Spinal cord (tissue), 10 donors: Measurements from ENCODE around the gene GNAS-AS1. TPM values are rescaled to one million over a fixed set of nuclear protein-coding genes. Genes with fewer than 3 reads are reported as not detected.
A peak's percentile ranks its signal among the peaks of the same experiment; 100 is the strongest.

ENCODE experiments used
- DNase-seq, 6 donors: peaks; one replicate each; pipeline versions ENCODE4 v3.0.0 to v3.0.0-alpha.2; 2013 to 2015; ENCODE audit warnings: low spot score in 6 of 6, low read depth in 4 of 6
- H3K27ac ChIP-seq: one replicate; pipeline ENCODE4 v1.5.1; 2013; ENCODE audit warnings: low read depth, low read length, control low read depth
- H3K27me3 ChIP-seq: one replicate; pipeline ENCODE4 v1.6.1; 2013; ENCODE audit warnings: low read length; ENCODE audit not compliant: control insufficient read depth, insufficient read depth
- H3K36me3 ChIP-seq: one replicate; pipeline ENCODE4 v1.6.1; 2013; ENCODE audit warnings: low read length; ENCODE audit not compliant: control insufficient read depth, insufficient read depth
- H3K4me1 ChIP-seq: one replicate; pipeline ENCODE4 v1.6.1; 2013; ENCODE audit warnings: low read length; ENCODE audit not compliant: control insufficient read depth, insufficient read depth
- H3K4me3 ChIP-seq: one replicate; pipeline ENCODE4 v1.5.1; 2013; ENCODE audit warnings: low read depth, low read length, control low read depth
- H3K9me3 ChIP-seq: one replicate; pipeline ENCODE4 v1.6.1; 2013; ENCODE audit warnings: low read length; ENCODE audit not compliant: control insufficient read depth, insufficient read depth
- WGBS: methylation state at CpG from one replicate; pipeline ENCODE4 v1.1.5; 2013; ENCODE audit warnings: missing lambda C conversion rate; ENCODE audit not compliant: insufficient coverage; 5-methylcytosine and 5-hydroxymethylcytosine counted together
- polyA plus RNA-seq, 2 donors: library from polyadenylated mRNA; unstranded; fragments of 120-200 nt; gene quantifications; one replicate each; pipeline ENCODE4 v1.2.1, GENCODE V29; 2013; ENCODE audit not compliant: insufficient read length in 2 of 2
- total RNA-seq, 2 donors: library from RNA; depleted of rRNA in 1 of 2; stranded (reverse); fragments of 120-200 nt in 1 of 2; fragments of >200 nt in 1 of 2; gene quantifications; one replicate each; pipeline versions ENCODE4 v1.2.3 to v1.2.4, GENCODE V29; 2013 to 2014
- donor health status: healthy.

Gene GNAS-AS1
- total and polyA plus RNA-seq, 4 donors: 0.30 to 1.2 (median 0.84) TPM

DNA sequence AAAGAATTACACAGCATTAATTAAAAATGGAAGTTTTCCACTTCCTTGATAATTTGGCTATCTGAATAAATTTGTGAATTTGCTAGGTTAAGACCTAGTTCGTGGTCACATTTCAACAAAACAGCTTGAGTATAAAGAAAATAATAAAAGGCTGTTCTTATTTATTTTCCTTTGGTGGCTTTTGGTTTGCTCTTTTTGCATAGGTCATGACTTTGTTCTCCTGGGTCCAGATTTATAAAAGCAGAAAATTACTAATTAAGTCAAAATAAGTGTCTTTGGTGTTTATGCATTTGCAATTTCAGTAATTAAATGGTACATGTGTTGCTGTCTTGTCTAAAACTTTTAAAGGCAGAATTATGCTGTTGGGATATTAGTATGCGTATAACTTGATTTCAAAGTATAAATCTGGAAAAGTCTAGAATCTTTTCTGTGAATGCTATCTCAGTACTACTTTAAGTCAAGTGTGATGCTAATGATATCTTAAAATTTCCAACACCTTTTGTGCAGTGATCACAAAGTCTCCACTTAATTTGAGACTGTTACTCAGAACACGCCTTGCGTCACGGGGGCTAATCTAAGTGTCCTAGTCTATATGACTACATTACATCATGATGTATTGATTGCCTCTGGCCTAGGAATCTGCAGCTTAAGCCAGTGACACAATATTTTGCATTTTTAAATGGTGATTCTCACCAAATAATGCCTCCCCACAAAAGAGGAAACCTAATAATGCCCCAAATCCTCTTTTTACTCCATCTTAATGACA lies 42.8 kb upstream of the GNAS-AS1 start:
- Histone ChIP-seq H3K27ac (peak overlapping the region; percentile 99), H3K4me3 (peak overlapping the region; percentile 78), H3K27me3 (no peaks in the 10 kb centered on the region), H3K9me3 (no peaks in the 10 kb centered on the region), H3K36me3 (no peaks in the 10 kb centered on the region), H3K4me1 (peaks cover 5% of the 10 kb centered on the region)
- DNase-seq: no peak
- WGBS: no CpG with 5 or more reads among the region's 5 CpGs

DNA sequence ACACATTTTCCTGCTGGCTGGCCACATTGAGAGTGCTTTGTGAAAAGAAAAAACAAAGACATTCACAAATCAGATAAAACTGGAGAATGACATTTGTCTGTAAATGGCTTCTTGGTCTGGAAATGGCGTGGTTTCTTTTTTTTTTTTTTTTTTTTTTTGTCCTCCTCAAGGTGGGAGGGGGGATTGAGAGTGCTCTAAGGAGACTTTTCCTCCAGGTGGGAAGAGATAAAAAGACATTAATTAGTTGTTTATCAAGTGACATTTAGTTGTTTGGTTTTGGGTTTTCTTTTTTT lies 42.2 kb upstream of the GNAS-AS1 start:
- peaks cover 9% of the 10 kb centered on the region for H3K4me1 ChIP-seq
- peak in 1 of 6 donors; percentile 68 for DNase-seq
- H3K4me3 ChIP-seq: peak overlapping the region; percentile 78
- H3K9me3 ChIP-seq: no peaks in the 10 kb centered on the region
- no peaks in the 10 kb centered on the region for H3K27me3 ChIP-seq
- no peaks in the 10 kb centered on the region for H3K36me3 ChIP-seq
- WGBS: no CpG with 5 or more reads among the region's 1 CpG
- peak overlapping the region; percentile 99 for H3K27ac ChIP-seq

DNA sequence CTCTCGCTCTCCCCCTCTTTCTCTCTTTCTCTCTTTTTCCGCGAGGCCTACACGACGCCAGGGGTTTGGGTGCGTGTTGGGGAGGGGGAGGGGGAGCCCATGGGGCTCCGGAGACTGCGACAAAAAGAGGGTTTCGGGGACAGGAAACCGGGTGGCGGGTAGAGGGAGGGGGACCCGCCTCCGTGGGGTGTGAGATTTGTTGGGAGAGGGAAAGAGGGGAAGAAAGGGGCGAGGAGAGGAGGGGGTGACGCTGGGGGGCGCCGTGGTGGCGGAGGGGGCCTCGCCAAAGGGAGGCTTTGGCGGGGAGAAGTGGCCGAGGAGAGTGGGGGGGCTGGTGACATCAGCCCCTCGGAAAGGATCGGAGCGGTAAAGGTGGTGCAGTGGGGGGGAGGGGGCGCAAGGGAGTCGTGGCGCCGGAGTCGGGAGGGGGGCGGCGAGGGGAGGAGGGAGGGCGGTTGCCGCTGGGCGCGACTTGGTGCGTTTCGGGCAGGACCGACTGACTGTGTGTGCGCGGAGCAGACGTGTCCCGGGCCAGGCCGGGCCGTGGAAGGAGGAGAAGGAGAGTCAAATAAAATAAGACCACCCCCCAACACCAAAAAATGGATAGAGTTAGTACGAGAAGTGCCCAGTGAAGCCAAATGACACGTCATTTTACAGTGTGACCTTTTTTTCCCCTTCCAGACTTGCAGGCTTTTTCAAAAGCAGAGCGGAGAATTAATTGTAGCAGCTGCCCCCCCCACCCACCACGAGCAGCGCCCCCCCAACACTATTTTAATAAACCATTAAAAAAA lies 41.6 kb upstream of the GNAS-AS1 start:
- H3K9me3 ChIP-seq: no peaks in the 10 kb centered on the region
- H3K4me3 ChIP-seq: peak overlapping the region; percentile 78
- H3K36me3 ChIP-seq: no peaks in the 10 kb centered on the region
- WGBS: under 1% methylated on average over 20 of the region's 49 CpGs
- peaks cover 9% of the 10 kb centered on the region for H3K4me1 ChIP-seq
- peak overlapping the region; percentile 99 for H3K27ac ChIP-seq
- peak in 4 of 6 donors; percentile 50 to 91 (median 70) for DNase-seq
- H3K27me3 ChIP-seq: no peaks in the 10 kb centered on the region

DNA sequence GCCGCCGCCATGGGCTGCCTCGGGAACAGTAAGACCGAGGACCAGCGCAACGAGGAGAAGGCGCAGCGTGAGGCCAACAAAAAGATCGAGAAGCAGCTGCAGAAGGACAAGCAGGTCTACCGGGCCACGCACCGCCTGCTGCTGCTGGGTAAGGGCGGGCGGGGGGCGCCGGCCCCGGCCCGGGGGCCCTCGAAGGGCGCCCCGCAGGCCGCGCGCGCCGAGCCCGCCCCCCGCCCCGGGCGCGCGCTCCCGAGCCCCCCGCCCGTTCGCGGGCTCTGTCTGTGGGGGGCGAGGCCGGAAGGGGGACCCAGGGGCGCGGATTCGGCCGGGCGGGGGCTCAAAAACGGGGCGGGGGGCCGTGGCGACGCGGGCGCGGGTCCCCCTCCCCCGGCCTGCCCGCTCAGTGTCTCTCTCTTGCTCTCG lies 41.0 kb upstream of the GNAS-AS1 start:
- H3K27ac ChIP-seq: peak overlapping the region; percentile 99
- H3K36me3 ChIP-seq: no peaks in the 10 kb centered on the region
- DNase-seq: peak in 1 of 6 donors; percentile 46
- no peaks in the 10 kb centered on the region for H3K9me3 ChIP-seq
- H3K27me3 ChIP-seq: no peaks in the 10 kb centered on the region
- peak overlapping the region; percentile 78 for H3K4me3 ChIP-seq
- peaks cover 9% of the 10 kb centered on the region for H3K4me1 ChIP-seq
- 0% methylated on average over 40 of the region's 55 CpGs for WGBS

DNA sequence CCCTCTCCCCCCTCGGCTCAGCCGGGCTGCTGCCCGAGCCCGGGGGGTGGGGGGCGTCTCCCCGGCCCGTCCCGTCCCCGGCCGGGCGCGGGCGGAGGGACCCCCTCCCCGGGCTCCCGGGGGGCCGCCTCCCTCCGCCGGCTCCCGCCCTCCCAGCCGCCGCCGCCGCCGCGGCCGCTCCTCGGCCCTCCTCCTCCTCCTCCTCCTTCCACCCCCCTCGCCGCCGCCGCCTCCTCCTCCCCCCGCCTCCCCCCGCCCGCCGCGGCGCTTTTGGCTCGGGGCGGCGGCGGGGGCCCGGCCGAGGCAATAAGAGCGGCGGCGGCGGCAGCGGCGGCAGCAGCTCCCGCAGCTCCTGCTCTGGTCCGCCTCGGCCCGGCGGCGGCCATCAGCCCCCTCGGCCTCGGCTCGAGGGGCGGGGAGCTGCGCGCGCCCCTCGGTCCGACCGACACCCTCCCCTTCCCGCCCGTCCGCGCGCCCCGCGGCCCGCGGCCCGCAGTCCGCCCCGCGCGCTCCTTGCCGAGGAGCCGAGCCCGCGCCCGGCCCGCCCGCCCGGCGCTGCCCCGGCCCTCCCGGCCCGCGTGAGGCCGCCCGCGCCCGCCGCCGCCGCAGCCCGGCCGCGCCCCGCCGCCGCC lies 40.5 kb upstream of the GNAS-AS1 start:
- DNase-seq: peak in 3 of 6 donors; percentile 57 to 92 (median 68)

DNA sequence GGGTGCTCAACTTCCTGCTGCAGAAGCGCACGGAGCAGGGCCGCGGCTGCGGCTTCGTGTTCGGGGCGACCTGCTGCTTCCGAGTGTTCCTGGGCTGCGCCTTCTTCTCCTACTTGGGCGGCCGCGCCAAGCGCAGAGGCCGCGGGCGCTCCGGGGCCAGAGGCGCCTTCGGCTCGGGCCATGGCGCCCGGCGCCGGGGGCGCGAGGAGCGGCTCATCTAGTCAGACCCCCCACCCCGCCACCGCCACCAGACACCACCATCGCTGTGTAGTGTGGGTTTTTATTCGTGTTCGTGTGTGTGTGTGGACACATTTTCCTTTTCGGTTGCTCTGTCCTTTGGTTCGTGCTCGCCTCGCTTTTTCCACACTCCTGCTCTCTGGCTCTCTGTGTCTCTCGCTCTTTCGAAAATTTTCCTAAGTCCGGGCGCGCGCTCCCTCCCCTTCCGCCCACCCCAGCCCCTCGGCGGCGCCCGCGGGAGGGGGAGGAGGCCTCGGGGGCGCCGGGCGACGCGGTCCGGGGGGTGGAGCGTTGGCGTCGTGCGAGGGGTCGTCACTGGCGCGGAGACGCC lies 39.9 kb upstream of the GNAS-AS1 start:
- H3K27ac ChIP-seq: peak overlapping the region; percentile 93
- H3K9me3 ChIP-seq: no peaks in the 10 kb centered on the region
- no peaks in the 10 kb centered on the region for H3K36me3 ChIP-seq
- no peaks in the 10 kb centered on the region for H3K27me3 ChIP-seq
- peak; percentile 69 to 96 (median 82) for DNase-seq
- 0% methylated on average over 40 of the region's 64 CpGs for WGBS
- peak overlapping the region; percentile 51 for H3K4me3 ChIP-seq
- H3K4me1 ChIP-seq: peaks cover 6% of the 10 kb centered on the region

More for the DNA sequence above, 40.5 kb upstream of the GNAS-AS1 start:
- H3K4me1 ChIP-seq: peaks cover 9% of the 10 kb centered on the region
- no peaks in the 10 kb centered on the region for H3K9me3 ChIP-seq
- peak overlapping the region; percentile 90 for H3K27ac ChIP-seq
- H3K36me3 ChIP-seq: no peaks in the 10 kb centered on the region
- no peaks in the 10 kb centered on the region for H3K27me3 ChIP-seq
- WGBS: 0% methylated on average over 78 of the region's 105 CpGs
- H3K4me3 ChIP-seq: peak overlapping the region; percentile 41

DNA sequence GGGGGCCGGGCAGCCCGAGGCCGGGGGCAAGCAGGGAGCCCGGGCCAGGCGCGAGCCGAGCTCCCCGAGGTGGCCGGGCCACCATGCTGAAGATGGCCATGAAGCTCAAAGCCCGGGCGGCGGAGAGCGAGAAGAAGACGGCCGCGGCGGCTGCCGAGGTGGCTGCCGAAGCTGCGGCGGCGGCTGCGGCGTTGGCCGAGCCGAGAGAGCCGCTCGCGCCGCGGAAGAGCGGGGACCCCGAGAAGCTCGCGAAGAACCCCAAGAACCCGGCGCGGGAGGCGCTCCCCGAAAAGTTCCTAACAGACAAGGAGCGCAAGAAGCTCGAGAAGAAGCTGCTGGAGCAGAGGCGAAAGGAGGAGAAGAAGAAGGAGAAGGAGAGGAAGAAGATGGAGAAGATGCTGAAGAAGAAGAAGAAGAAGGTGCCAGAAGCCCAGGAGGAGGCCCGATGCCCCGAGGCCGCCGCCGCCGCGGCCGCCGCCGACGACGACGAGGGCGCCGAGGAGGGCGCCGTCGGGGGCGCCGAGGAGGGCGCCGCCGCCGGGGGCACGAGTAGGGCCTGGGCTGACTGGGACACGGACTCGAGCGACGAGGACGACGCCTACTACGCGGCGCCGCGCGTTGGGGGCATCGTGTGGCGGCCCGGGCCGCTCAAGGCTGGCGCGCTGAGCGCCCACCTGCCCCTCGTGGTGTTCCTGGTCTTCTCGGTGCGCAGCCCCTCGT lies 39.3 kb upstream of the GNAS-AS1 start:
- no peaks in the 10 kb centered on the region for H3K27me3 ChIP-seq
- H3K27ac ChIP-seq: peak overlapping the region; percentile 93
- WGBS: 20% methylated on average over 91 of the region's 91 CpGs
- H3K4me3 ChIP-seq: peak overlapping the region; percentile 51
- no peak for DNase-seq
- no peaks in the 10 kb centered on the region for H3K36me3 ChIP-seq
- no peaks in the 10 kb centered on the region for H3K9me3 ChIP-seq
- H3K4me1 ChIP-seq: peaks cover 5% of the 10 kb centered on the region

DNA sequence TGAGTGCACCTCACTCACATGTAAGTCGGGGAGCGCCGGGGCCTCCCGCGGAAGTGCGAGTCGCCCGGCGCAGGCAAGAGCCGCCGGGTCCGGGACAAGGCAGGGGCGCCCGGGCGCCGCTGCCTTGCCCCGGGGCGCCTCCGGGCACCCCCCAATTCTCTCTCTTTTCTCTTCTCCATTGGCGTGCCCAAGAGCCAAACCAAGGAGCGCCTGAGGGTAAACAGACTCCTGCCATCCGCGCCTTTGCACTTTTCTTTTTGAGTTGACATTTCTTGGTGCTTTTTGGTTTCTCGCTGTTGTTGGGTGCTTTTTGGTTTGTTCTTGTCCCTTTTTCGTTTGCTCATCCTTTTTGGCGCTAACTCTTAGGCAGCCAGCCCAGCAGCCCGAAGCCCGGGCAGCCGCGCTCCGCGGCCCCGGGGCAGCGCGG lies 38.6 kb upstream of the GNAS-AS1 start:
- no peak for DNase-seq
- peaks cover 5% of the 10 kb centered on the region for H3K4me1 ChIP-seq
- 38% methylated on average over 33 of the region's 35 CpGs for WGBS

More for the DNA sequence above, 38.6 kb upstream of the GNAS-AS1 start:
- Histone ChIP-seq H3K36me3 (no peaks in the 10 kb centered on the region), H3K27ac (no peak overlapping the region), H3K9me3 (no peaks in the 10 kb centered on the region), H3K4me3 (peak overlapping the region; percentile 33), H3K27me3 (no peaks in the 10 kb centered on the region)
